ENCODE measurements around the gene RARA. TPM values are rescaled to one million over a fixed set of nuclear protein-coding genes. Genes with fewer than 3 reads are reported as not detected.

RARA gene
- total RNA-seq, 1 donor from 2014 or later, result 39.4 TPM

- DNase-seq (ENCODE audit: low spot score), result no peak
Measured at GRCh38 chr17:40315678-40316570, 6.9 kb downstream of the RARA start.

- DNase-seq (ENCODE audit: low spot score), result peak; percentile 70
Measured at GRCh38 chr17:40316571-40317344, 7.8 kb downstream of the RARA start.

GRCh38 chr17:40317345-40317873, 8.4 kb downstream of the RARA start:
- DNase-seq (ENCODE audit: low spot score), result no peak

GRCh38 chr17:40317880-40318829, 9.2 kb downstream of the RARA start:
- peak; percentile 94 for DNase-seq (ENCODE audit: low spot score)

- no peak for DNase-seq (ENCODE audit: low spot score)
Measured at GRCh38 chr17:40318830-40319391, 9.9 kb downstream of the RARA start.

- DNase-seq (ENCODE audit: low spot score), result no peak
Measured at GRCh38 chr17:40319651-40320540, 10.9 kb downstream of the RARA start.

- no peak for DNase-seq (ENCODE audit: low spot score)
Measured at GRCh38 chr17:40320756-40321523, 12.0 kb downstream of the RARA start.

- no peak for DNase-seq (ENCODE audit: low spot score)
Measured at GRCh38 chr17:40321524-40321929, 12.5 kb downstream of the RARA start.

- DNase-seq (ENCODE audit: low spot score), result no peak
Measured at GRCh38 chr17:40321961-40322357, 13.0 kb downstream of the RARA start.

GRCh38 chr17:40322358-40323315, 13.7 kb downstream of the RARA start:
- peak; percentile 82 for DNase-seq (ENCODE audit: low spot score)

GRCh38 chr17:40323391-40324381, 14.7 kb downstream of the RARA start:
- no peak for DNase-seq (ENCODE audit: low spot score)

- DNase-seq (ENCODE audit: low spot score), result no peak
Measured at GRCh38 chr17:40325156-40326013, 16.4 kb downstream of the RARA start.

GRCh38 chr17:40326014-40326831, 17.2 kb downstream of the RARA start:
- no peak for DNase-seq (ENCODE audit: low spot score)

GRCh38 chr17:40326832-40327199, 17.8 kb downstream of the RARA start:
- DNase-seq (ENCODE audit: low spot score), result no peak

- no peak for DNase-seq (ENCODE audit: low spot score)
Measured at GRCh38 chr17:40327244-40327729, 18.3 kb downstream of the RARA start.
